ENCODE data around the gene KIF16B. TPM values are rescaled to one million over a fixed set of nuclear protein-coding genes. Genes with fewer than 3 reads are reported as not detected.

The KIF16B gene
- total RNA-seq, 1 experiment from 2014 or later: 7.0 TPM

DNA sequence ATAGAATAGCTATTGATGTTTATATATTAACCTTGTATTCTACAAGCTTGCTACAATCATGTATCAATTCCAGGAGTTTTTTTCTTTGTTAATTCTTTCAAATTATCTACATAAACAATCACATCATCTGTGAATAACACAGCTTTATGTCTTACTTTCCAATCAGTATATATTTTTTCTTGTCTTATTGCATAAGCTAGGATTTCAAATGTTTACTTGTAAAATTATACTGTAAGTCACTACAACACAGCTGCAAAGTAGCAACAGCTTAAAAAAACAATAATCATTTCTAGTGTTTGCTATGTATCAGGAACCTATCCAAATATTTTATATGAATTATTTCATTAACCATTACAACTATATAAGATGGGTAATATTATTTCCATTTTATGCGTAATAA is 270.4 kb downstream of the KIF16B start:
- Histone ChIP-seq H3K9ac (ENCODE audit: low read length) (no peak overlapping the region), H3K4me2 (ENCODE audit: low read length) (no peak overlapping the region), H2AFZ (ENCODE audit: low read depth, low read length, poor library complexity, severe bottlenecking) (no peak overlapping the region), H3K9me3 (ENCODE audit: control insufficient read depth in 1 of 2, insufficient read depth in 1 of 2, low read depth in 1 of 2, low read length in 2 of 2) (no peaks in the 10 kb centered on the region; a peak in 1 of 4 replicates), H3K79me2 (ENCODE audit: insufficient read depth, low read length) (no peaks in the 10 kb centered on the region), H4K20me1 (ENCODE audit: insufficient read depth) (no peaks in the 10 kb centered on the region), H3K27me3 (ENCODE audit: insufficient read depth, low read length) (no peaks in the 10 kb centered on the region), H3K27ac (ENCODE audit: low read depth, low read length) (no peak overlapping the region), H3K4me3 (replicated peaks in 1 of 2; ENCODE audit: low read depth in 1 of 2, low read length in 2 of 2) (no peak overlapping the region), H3K4me1 (ENCODE audit: control insufficient read depth in 1 of 2, insufficient read depth in 2 of 2, low read length in 2 of 2) (no peaks in the 10 kb centered on the region), H3K9me2 (ENCODE audit: insufficient read depth) (no peaks in the 10 kb centered on the region), H3K36me3 (ENCODE audit: control insufficient read depth in 1 of 2, insufficient read depth in 2 of 2, low read length in 2 of 2) (no peaks in the 10 kb centered on the region)
- no peak for TF ChIP-seq YY1 (IDR thresholded peaks at IDR 0.05; ENCODE audit: extremely low read depth, insufficient replicate concordance, low read depth, low read length)
- TF ChIP-seq SP1 (IDR thresholded peaks at IDR 0.05; ENCODE audit: low read depth): no peak
- TF ChIP-seq, protein P1, sequence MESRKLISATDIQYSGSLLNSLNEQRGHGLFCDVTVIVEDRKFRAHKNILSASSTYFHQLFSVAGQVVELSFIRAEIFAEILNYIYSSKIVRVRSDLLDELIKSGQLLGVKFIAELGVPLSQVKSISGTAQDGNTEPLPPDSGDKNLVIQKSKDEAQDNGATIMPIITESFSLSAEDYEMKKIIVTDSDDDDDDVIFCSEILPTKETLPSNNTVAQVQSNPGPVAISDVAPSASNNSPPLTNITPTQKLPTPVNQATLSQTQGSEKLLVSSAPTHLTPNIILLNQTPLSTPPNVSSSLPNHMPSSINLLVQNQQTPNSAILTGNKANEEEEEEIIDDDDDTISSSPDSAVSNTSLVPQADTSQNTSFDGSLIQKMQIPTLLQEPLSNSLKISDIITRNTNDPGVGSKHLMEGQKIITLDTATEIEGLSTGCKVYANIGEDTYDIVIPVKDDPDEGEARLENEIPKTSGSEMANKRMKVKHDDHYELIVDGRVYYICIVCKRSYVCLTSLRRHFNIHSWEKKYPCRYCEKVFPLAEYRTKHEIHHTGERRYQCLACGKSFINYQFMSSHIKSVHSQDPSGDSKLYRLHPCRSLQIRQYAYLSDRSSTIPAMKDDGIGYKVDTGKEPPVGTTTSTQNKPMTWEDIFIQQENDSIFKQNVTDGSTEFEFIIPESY (IDR thresholded peaks at IDR 0.05; ENCODE audit: extremely low read depth, insufficient replicate concordance, low read length): no peak
- no peak for TF ChIP-seq EZH2phosphoT487 (IDR thresholded peaks at IDR 0.05; ENCODE audit: borderline replicate concordance)
- TF ChIP-seq EGR1 (IDR thresholded peaks at IDR 0.05; ENCODE audit: low read depth): no peak
- TF ChIP-seq ELF1 (IDR thresholded peaks at IDR 0.05; ENCODE audit: borderline replicate concordance, low read depth): no peak
- TF ChIP-seq, protein P2, sequence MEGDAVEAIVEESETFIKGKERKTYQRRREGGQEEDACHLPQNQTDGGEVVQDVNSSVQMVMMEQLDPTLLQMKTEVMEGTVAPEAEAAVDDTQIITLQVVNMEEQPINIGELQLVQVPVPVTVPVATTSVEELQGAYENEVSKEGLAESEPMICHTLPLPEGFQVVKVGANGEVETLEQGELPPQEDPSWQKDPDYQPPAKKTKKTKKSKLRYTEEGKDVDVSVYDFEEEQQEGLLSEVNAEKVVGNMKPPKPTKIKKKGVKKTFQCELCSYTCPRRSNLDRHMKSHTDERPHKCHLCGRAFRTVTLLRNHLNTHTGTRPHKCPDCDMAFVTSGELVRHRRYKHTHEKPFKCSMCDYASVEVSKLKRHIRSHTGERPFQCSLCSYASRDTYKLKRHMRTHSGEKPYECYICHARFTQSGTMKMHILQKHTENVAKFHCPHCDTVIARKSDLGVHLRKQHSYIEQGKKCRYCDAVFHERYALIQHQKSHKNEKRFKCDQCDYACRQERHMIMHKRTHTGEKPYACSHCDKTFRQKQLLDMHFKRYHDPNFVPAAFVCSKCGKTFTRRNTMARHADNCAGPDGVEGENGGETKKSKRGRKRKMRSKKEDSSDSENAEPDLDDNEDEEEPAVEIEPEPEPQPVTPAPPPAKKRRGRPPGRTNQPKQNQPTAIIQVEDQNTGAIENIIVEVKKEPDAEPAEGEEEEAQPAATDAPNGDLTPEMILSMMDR (IDR thresholded peaks at IDR 0.05 in 2 of 3, conservative IDR thresholded peaks at IDR 0.05 in 1 of 3; ENCODE audit: borderline replicate concordance in 1 of 3, insufficient read depth in 1 of 3, low read depth in 2 of 3, low read length in 2 of 3): no peak
- TF ChIP-seq POLR2A (IDR thresholded peaks at IDR 0.05; ENCODE audit: borderline replicate concordance, extremely low read depth, insufficient read depth, insufficient read length): no peak
- no peak for TF ChIP-seq POLR2AphosphoS5 (IDR thresholded peaks at IDR 0.05; ENCODE audit: low read depth, low read length)
- TF ChIP-seq, protein P3, sequence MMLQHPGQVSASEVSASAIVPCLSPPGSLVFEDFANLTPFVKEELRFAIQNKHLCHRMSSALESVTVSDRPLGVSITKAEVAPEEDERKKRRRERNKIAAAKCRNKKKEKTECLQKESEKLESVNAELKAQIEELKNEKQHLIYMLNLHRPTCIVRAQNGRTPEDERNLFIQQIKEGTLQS (IDR thresholded peaks at IDR 0.05): no peak
- TF ChIP-seq FOSL1 (IDR thresholded peaks at IDR 0.05; ENCODE audit: low read depth): no peak
- no peak for TF ChIP-seq CEBPB (IDR thresholded peaks at IDR 0.05; ENCODE audit: low read depth)
- TF ChIP-seq ZFX (IDR thresholded peaks at IDR 0.05): no peak
- TF ChIP-seq ZNF274 (IDR thresholded peaks at IDR 0.05; ENCODE audit: low read depth, low read length): no peak
- TF ChIP-seq JUND (IDR thresholded peaks at IDR 0.05): no peak
- TF ChIP-seq EZH2 (IDR thresholded peaks at IDR 0.05): no peak
- no peak for TF ChIP-seq CBX3 (IDR thresholded peaks at IDR 0.05; ENCODE audit: low read depth)
- BruUV-seq (replicated peaks): no TSS peak
- RAD21 ChIA-PET (ENCODE audit: low non-redundant PET in 1 of 2, low total read pairs in 2 of 2, uncharacterized antibody in 2 of 2, unreplicated experiment in 2 of 2): no interaction called here
- CTCF ChIA-PET: no interaction called here
- no peak for ATAC-seq
- POLR2A ChIA-PET: no interaction called here
- DNase-seq (ENCODE audit: low read depth, low spot score): no peak
- intact Hi-C loops (cut with micrococcal nuclease): no loop called here
